ENCODE results near the gene PRSS56. TPM values are rescaled to one million over a fixed set of nuclear protein-coding genes. Genes with fewer than 3 reads are reported as not detected.

The PRSS56 gene
- total RNA-seq, 1 donor from 2014 or later, result under 0.01 TPM

- FAIRE-seq, result no peak
- DNase-seq (ENCODE audit: low spot score in 2 of 2), result no peak
Observed at GRCh38 chr2:232485757-232486557, 34.2 kb upstream of the PRSS56 start.

DNA sequence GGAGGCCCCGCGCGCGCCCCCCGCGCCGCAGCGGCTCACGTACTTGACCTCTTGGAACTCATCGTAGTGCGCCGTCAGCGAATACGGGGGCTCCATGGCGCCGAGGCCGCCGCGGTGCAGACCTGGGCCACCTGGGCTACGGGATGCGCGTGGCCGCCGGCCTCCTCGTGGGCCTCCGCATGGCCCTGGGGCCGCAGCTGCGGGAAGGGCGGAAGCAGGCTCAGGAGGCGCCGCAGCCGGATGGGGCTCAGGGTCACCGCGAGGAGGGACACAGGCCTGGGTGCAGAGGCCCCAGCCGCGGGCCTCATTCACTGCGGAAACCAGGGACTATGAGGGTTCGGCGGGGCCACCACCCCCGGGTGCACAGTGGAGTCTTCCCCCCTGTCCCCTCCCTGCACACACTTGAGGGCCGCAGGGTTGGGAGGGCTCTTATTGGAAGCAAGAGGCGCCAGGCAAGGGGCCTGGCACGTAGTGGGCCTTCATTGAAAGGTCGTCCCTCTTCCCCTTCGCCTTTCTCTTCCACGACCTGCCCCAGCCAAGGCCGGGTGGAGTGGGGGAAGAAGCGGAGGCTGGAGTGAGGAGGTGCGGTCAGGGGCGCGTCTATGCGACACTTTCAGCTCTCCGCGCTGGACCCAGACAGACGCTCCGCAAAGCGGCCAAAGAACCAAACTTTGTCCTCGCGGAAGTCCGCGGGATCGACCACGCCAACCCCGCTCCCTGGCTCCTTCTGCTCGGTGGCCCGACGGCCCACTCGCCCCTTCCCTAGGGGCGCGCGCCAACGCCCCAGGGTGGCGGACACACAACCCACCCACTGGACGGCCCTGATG lies 33.4 kb upstream of the PRSS56 start:
- DNase-seq (ENCODE audit: low spot score in 2 of 2), result no peak
- no peak for FAIRE-seq

DNA sequence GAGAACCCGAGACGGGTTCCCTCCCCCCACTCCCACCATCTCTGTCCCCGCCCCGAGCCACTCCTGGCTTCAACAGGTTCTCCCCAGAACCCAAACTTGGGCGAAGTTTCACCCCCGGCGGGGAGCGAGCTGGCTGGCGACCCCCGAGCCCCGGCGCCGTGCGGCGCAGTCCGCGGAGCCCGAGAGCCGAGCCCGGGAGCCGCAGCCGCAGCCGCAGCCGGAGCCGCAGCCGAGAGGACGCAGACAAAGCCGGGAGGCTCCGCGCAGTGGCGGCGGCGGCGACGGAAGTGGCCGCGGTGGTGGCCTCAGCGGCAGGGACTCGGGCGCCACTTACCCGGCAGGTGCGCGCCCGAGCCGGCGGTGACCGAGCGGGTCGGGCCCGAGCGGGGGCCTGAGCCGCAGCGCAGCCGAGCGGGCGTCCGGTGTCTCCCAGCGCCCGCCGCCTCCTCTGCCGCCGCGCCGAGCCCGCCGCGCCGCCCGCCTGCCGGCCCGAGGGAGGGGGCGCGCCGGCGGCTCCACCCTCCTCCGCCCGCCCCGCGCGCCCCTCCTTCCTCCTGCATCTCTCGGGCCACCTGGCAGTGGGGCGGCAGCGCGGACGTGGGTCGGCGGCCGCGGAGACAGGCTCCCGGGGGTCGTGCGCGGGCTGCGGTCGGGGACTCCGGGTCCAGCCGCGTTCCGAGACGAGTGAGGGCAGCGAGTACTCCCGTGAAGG lies 32.6 kb upstream of the PRSS56 start, which contains the start of gene ECEL1:
TSS of gene ECEL1 (minus strand) at position 450 of the 712 bp plus-strand sequence. CDS start 1,181 bp downstream, outside the sequence.
- no peak for FAIRE-seq
- no peak for DNase-seq (ENCODE audit: low spot score in 2 of 2)

DNA sequence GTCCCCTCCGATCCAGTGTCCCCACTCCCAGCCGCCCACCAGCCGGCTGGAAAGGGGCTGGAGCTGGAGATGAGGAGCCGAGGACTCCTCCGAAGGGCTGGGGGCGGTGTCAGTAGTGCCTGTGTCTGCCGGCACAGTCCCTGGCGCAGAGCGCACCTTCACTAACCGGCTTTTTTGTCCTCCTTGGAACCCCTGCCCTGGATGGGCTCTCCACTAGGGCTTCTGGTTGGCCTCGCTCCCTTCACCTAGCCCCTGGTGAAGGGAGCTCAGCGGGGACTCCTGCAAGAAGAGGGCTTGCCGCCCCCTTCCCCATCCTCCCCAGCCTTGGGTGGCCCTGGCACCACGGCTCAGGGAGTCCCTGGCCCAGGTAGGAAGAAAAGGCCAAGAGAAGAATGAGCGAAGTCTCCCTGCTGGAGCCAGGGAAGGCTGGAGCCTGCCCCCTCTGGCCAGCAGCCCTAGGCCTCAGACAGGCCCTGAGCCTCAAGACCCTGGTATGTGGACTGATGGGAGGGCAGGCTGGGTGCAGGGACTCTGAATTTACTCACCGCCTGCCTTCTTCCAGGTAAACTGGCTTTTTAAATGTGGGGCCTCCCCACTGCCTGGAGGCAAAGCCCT lies 32.0 kb upstream of the PRSS56 start:
- DNase-seq (ENCODE audit: low spot score in 2 of 2) (no peak), FAIRE-seq (no peak)

- FAIRE-seq (no peak), DNase-seq (ENCODE audit: low spot score in 2 of 2) (no peak)
Observed at GRCh38 chr2:232488721-232489300, 31.4 kb upstream of the PRSS56 start.

- DNase-seq (ENCODE audit: low spot score in 2 of 2) (no peak), FAIRE-seq (no peak)
Observed at GRCh38 chr2:232489516-232490220, 30.5 kb upstream of the PRSS56 start.

- FAIRE-seq (no peak), DNase-seq (ENCODE audit: low spot score in 2 of 2) (no peak)
Observed at GRCh38 chr2:232490221-232491138, 29.7 kb upstream of the PRSS56 start.

DNA sequence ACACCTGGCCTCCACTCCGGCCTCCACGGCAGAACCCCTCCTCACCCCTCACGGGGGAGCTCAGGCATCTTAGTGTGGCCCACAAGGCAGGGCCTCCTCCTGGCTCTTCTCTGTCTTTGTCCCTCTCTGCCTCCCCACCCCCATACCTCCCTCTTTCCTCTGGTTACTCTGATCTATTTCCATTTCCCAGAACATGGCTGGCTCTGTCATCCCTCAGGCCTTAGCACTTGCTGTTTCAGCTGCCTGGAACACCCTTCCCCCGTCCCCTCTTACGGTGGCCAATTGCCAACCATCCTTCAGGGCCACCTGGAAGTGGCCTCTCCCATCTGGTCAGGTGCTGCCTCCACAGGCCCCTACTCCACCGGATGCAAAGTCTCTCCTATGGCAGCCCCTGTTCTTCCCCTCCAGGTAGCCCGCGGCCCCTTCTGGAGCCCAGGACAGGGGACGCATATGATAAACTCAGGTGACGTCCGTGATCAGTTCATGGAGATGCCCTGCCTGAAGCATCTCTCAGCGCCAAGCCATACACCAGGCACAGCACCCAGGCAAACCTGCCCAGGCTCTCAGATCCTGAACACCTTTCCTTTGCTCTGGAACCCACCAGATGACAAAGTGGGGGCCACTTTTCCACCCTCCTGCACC lies 28.9 kb upstream of the PRSS56 start:
- FAIRE-seq (no peak), DNase-seq (ENCODE audit: low spot score in 2 of 2) (no peak)

DNA sequence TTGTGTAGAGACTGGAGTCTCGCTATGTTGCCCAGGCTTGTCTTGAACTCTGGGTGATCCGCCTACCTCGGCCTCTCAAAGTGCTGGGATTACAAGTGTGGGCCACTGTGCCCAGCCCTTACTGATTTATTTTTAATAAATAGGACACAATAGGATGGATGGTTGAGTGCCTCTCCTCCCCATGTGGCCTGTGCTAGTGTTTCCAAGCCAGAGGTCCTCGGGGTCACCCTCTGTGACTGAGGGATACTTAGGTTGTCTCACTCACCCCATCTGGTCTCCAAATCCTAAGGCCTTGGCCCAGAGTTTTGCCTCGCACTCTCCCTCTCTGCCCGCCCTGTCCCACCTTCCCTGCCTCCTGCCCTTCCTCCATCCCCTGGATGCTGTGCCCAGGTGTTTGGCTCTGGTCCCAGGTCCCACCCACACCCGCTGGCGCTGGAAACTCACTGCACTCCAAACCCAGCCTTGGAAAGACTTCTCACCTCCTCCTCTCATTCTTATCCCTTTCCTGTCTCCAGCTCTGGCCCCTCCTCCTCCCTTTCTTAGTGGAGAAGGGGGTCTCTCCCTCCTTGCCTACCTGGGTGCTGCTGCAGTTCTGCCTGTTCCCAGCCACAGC lies 27.8 kb upstream of the PRSS56 start:
- FAIRE-seq, result no peak
- DNase-seq (ENCODE audit: low spot score in 2 of 2), result no peak

DNA sequence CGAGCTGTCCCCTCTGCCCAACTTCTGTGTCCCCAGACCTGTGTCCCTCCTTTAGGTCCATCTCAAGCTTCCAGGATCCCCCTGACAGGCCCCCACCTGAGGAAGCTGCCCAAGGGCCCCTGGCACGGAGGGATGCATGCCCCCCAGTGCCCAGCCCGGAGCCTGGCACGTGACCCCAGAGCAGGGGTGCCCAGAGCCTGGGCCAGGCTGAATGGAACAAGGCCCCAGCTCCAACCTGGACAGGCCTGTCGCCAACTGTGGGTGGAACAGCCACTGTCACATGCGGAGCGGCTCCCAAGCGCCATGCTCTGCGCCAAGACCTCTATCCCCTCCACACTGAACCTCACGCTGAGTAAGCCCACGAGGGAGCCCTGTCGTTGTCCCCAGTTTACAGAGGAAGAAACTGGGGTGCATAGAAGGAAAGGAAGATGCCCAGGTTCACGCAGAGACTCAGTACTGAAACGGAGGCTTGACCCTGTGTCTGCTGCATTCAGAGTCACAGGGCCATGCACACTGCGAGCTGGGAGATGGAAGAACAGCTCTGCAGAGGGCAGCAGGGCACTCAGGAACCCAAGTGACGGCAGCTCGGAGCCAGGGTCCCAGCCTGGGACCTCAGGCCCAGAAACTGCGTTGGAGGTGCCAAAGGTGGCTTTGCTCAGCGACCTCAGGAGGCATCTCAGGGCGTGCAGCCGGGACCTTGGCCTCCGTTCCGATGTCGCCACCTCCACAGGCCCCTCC lies 27.1 kb upstream of the PRSS56 start:
- DNase-seq (ENCODE audit: low spot score in 2 of 2) (no peak), FAIRE-seq (no peak)

DNA sequence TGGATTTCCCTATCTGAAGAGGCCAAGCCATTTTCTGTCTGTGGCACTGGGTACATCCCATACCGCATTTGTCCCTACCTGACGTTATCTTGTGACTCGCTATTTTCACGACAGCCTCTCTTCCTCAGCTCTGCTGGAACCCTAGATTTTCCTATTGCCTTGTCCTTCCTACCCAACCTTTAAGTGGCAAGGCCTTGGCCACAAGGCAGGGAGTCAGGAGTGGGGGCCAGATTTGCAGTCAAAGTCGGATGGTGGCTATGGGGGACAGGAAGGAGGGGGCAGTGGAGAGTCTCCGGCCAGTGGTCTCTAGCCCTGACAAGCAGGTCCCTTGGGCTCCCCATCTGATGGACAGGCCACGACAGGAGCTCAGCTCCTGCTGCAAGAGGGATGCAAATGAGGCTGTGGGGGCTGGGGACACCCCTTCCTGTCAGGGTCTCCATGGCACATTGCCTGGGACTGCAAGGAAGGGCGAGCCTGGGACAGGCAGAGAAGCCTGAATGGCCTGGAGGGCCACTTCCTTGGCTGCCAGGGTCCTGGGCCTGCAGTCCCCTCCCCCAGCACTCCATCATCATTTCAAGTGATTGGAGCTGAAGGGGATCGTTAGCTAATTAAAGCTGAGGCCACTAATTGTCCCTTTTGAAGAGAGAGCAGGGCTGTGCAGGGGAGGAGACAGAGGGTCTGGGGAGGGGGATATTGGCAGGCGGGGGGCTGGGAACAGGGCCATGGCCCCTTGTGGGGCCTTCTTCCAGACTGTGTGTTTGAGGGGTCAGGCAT lies 26.3 kb upstream of the PRSS56 start:
- DNase-seq (ENCODE audit: low spot score in 2 of 2), result no peak
- FAIRE-seq, result no peak

GRCh38 chr2:232494542-232494941 lies 25.6 kb upstream of the PRSS56 start:
- FAIRE-seq, result no peak
- DNase-seq (ENCODE audit: low spot score in 2 of 2), result no peak

DNA sequence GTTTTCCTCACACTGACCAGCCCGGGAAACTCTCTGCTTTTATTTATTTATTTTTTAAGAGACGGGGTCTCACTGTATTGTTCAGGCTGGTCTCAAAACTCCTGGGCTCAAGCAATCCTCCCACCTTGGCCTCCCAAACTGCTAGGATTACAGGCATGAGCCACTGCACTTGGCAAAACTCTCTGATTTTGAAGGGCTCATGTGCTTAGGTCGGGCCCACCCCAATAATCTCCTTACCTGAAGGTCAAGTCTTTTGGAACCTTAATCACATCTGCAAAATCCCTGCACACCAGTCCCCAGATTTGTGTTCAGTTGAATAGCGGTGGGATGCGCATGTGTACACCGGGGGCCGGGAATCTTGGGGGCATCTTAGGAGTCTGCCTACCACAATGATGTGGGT lies 24.9 kb upstream of the PRSS56 start:
- DNase-seq (ENCODE audit: low spot score in 2 of 2) (no peak), FAIRE-seq (no peak)

DNA sequence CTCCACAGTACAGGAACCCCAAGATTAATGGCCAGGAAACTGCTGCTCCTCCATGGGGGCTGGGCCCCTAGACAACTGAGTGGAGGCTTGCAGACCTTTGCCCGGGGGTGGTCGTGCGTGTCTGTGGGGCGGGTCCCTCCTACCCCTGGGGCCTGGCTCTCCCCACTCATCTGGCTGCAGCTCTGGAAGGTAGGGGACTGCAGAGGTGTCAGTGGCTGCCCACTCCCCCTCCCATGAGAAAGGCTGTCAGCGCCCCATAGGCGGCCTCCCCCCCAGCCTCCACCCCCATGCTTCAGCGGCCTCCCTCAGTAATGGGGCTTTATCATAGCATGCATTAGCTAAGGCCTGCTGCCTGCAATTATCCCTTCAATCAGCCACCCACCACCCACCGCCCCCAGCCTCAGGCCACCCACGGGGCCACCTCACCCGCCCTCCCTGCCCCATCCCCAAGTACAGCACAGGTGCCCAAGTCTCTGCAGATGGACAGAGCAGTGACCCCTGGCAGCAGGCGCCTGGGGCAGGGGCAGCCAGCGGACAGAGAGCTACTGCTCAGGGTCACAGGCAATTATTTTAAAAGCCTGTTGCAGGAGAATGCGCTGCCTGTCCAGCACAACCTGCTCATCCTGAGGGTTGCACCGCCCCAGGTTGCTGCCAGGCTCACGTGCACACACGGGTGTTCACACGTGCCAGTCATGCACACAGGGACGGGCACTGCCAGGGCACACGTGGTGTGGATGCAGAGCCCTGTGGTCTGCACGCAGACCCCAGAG lies 23.5 kb upstream of the PRSS56 start:
- DNase-seq (ENCODE audit: low spot score in 2 of 2), result no peak
- FAIRE-seq, result no peak

DNA sequence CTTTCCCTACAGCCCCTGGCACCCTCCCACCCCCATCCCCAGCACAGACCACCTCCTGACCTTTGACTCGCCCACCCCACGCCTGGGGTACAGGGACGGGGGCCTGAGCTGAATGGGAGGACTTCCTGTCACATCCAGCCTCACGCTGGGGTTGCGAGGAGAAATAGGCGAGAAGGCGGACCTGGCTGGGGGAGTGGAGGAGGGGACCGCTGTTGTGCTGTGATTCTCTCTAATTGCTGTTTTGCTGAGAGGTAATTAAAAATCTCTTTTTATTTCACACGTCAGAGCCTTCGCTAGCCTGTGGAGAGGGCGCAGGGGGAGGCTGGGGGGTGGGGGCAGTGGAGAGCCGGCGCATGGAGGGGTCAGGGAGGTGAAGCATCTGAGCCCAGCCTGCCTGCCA lies 22.8 kb upstream of the PRSS56 start:
- DNase-seq (ENCODE audit: low spot score in 2 of 2) (no peak), FAIRE-seq (no peak)

Measured in frontal cortex (tissue), 4 donors.